DMS79 (cell line): Measurements from ENCODE around the gene MCTP1.
"Not testable (repeated sequence)": the region's sequence is repeated elsewhere in the genome, so short reads cannot be mapped to it uniquely, and the experiment has no call there.

ENCODE experiments used
- DNase-seq: peaks from one replicate; lab custom pipeline; 2025; lab: John Stamatoyannopoulos, UW

Gene MCTP1

GRCh38 chr5:95178046-95178651 is 106.7 kb downstream of the MCTP1 start:
- DNase-seq = no peak

- no peak for DNase-seq
Observed at GRCh38 chr5:95177456-95177855, 107.4 kb downstream of the MCTP1 start.

GRCh38 chr5:95175106-95175505 is 109.8 kb downstream of the MCTP1 start:
- DNase-seq = no peak

GRCh38 chr5:95172659-95173058 is 112.2 kb downstream of the MCTP1 start:
- DNase-seq = no peak

GRCh38 chr5:95164861-95165260 is 120.0 kb downstream of the MCTP1 start:
- no peak for DNase-seq

- no peak for DNase-seq
Observed at GRCh38 chr5:95163079-95163478, 121.8 kb downstream of the MCTP1 start.

- DNase-seq = no peak
Observed at GRCh38 chr5:95162231-95162992, 122.5 kb downstream of the MCTP1 start.

- DNase-seq = no peak
Observed at GRCh38 chr5:95159603-95160002, 125.3 kb downstream of the MCTP1 start.

- no peak for DNase-seq
Observed at GRCh38 chr5:95155888-95156287, 129.0 kb downstream of the MCTP1 start.

GRCh38 chr5:95153511-95153910 is 131.4 kb downstream of the MCTP1 start:
- no peak for DNase-seq

GRCh38 chr5:95152535-95152934 is 132.4 kb downstream of the MCTP1 start:
- DNase-seq = no peak

- no peak for DNase-seq
Observed at GRCh38 chr5:95152131-95152530, 132.8 kb downstream of the MCTP1 start.

GRCh38 chr5:95151694-95152093 is 133.2 kb downstream of the MCTP1 start:
- no peak for DNase-seq

GRCh38 chr5:95149387-95149786 is 135.5 kb downstream of the MCTP1 start:
- DNase-seq = no peak

GRCh38 chr5:95148453-95148852 is 136.4 kb downstream of the MCTP1 start:
- no peak for DNase-seq

GRCh38 chr5:95143858-95144257 is 141.0 kb downstream of the MCTP1 start:
- not testable (repeated sequence) for DNase-seq

- no peak for DNase-seq
Observed at GRCh38 chr5:95142145-95142544, 142.7 kb downstream of the MCTP1 start.

- DNase-seq = no peak
Observed at GRCh38 chr5:95141141-95141540, 143.8 kb downstream of the MCTP1 start.

GRCh38 chr5:95134326-95134725 is 150.6 kb downstream of the MCTP1 start:
- DNase-seq = no peak

- DNase-seq = no peak
Observed at GRCh38 chr5:95132096-95132495, 152.8 kb downstream of the MCTP1 start.

GRCh38 chr5:95130941-95131340 is 154.0 kb downstream of the MCTP1 start:
- DNase-seq = no peak

- DNase-seq = no peak
Observed at GRCh38 chr5:95124731-95125130, 160.2 kb downstream of the MCTP1 start.

- no peak for DNase-seq
Observed at GRCh38 chr5:95124101-95124500, 160.8 kb downstream of the MCTP1 start.

- DNase-seq = no peak
Observed at GRCh38 chr5:95114902-95115301, 170.0 kb downstream of the MCTP1 start.
